CD4-positive, alpha-beta T cell (primary cell): Measurements from ENCODE around the gene HBS1L. TPM values are rescaled to one million over a fixed set of nuclear protein-coding genes. Genes with fewer than 3 reads are reported as not detected.

Source experiments
- ATAC-seq: fragments of 200-7000 bp; cut with Tn5 transposase; one replicate; pipeline ENCODE4 v1.10.0; 2022; ENCODE audit warnings: mild to moderate bottlenecking; ENCODE audit not compliant: poor library complexity
- CTCF ChIA-PET: fragments of 350-600 bp; sonication (Branson Sonifier 250); formaldehyde crosslinking; loops from one replicate; lab custom pipeline; 2021; ENCODE audit warnings: antibody characterized with exemption, inconsistent platforms; lab: Charles Lee
- POLR2A ChIA-PET: fragments of 350-600 bp; sonication (Branson Sonifier 250); formaldehyde crosslinking; loops from one replicate; lab custom pipeline; 2021; ENCODE audit warnings: antibody characterized with exemption, inconsistent platforms; lab: Charles Lee
- DNase-seq, 14 experiments: peaks; one replicate each; pipeline ENCODE4 v3.0.0-alpha.2; 2013 to 2020; ENCODE audit warnings: mixed read lengths in 2 of 14
- H3K27ac ChIP-seq, 2 donors: one replicate each; pipeline versions ENCODE4 v1.5.1 to v1.7.0; 2013; ENCODE audit warnings: low read length in 2 of 2, low read depth in 1 of 2, mild to moderate bottlenecking in 1 of 2
- H3K27me3 ChIP-seq, 2 experiments: 1 replicate in 1 of 2; 2 replicates in 1 of 2; pipeline versions ENCODE4 v1.6.1 to v1.7.0; 2013; ENCODE audit warnings: low read length in 2 of 2, control low read depth in 1 of 2, mild to moderate bottlenecking in 1 of 2, moderate library complexity in 1 of 2; ENCODE audit not compliant: insufficient read depth in 2 of 2, control insufficient read depth in 1 of 2
- H3K36me3 ChIP-seq: one replicate; pipeline ENCODE4 v1.6.1; 2013; ENCODE audit warnings: low read length, control low read depth; ENCODE audit not compliant: insufficient read depth
- H3K4me1 ChIP-seq: one replicate; pipeline ENCODE4 v1.6.1; 2013; ENCODE audit warnings: low read length, control low read depth; ENCODE audit not compliant: insufficient read depth
- H3K4me3 ChIP-seq: one replicate; pipeline ENCODE4 v1.5.1; 2013; ENCODE audit warnings: mild to moderate bottlenecking, low read length, moderate library complexity
- H3K9me3 ChIP-seq, 2 experiments: 1 replicate in 1 of 2; 2 replicates in 1 of 2; pipeline versions ENCODE4 v1.6.1 to v1.7.0; 2013; ENCODE audit warnings: low read length in 2 of 2, mild to moderate bottlenecking in 2 of 2, control low read depth in 1 of 2, moderate library complexity in 1 of 2; ENCODE audit not compliant: control insufficient read depth in 1 of 2, insufficient read depth in 1 of 2
- H3K27ac Mint-ChIP-seq: one replicate; pipeline ENCODE4 v1.8.0; 2020; ENCODE audit warnings: mixed read lengths
- H3K27me3 Mint-ChIP-seq: one replicate; pipeline ENCODE4 v1.8.0; 2021; ENCODE audit warnings: mixed read lengths
- H3K36me3 Mint-ChIP-seq: one replicate; pipeline ENCODE4 v1.8.0; 2021; ENCODE audit warnings: low read depth, mixed read lengths
- H3K4me1 Mint-ChIP-seq: one replicate; pipeline ENCODE4 v1.8.0; 2021; ENCODE audit warnings: low read depth, mixed read lengths
- H3K4me3 Mint-ChIP-seq: one replicate; pipeline ENCODE4 v1.8.0; 2020; ENCODE audit warnings: mild to moderate bottlenecking, mixed read lengths
- H3K9me3 Mint-ChIP-seq: one replicate; pipeline ENCODE4 v1.8.0; 2020; ENCODE audit warnings: mixed read lengths
- CTCF ChIP-seq: fragments of 200-600 bp; IDR thresholded peaks from one replicate; pipeline ENCODE4 v1.8.0; 2022; ENCODE audit warnings: antibody characterized with exemption, mild to moderate bottlenecking
- intact Hi-C, 2 experiments: fragments of 100-400 bp; cut with DNase I in 1 of 2; cut with micrococcal nuclease in 1 of 2; formaldehyde crosslinking; loops; one replicate each; pipeline versions ENCODE4 v1.15.1 to v1.9.0; 2023 to 2025; cut with DNase I, micrococcal nuclease
- polyA plus RNA-seq, 2 donors: library from polyadenylated mRNA; unstranded; fragments of 120-200 nt; gene quantifications; one replicate each; pipeline ENCODE4 v1.2.1, GENCODE V29; 2013
- total RNA-seq, 174 experiments: library from RNA in 2 of 174; stranded (reverse) in 2 of 174; gene quantifications; one replicate each; pipeline ENCODE4 v1.2.3 and lab custom pipeline; 2021 to 2026

Gene HBS1L
- total RNA-seq: 100 to 1,000 TPM; 106 to 117 TPM
- polyA plus RNA-seq (2013, experiment 1 of 2): 34.3 TPM
- 46.7 TPM for polyA plus RNA-seq (2013, experiment 2 of 2)
- total RNA-seq (lab: John Stamatoyannopoulos, UW): 73.5 to 187 (median 120) reads per million in 172 experiments

- H3K27me3 Mint-ChIP-seq: no peaks in the 10 kb centered on the region
These were observed at the start of gene HBS1L for GRCh38 chr6:135054569-135055498. Gene HBS1L (minus strand): TSS chr6:135054822. CDS start chr6:135054691, 131 bp downstream.

GRCh38 chr6:135104199-135104598 lies 49.6 kb upstream of the HBS1L start:
- ChIA-PET CTCF (interaction anchor here (0.9 to 1.9 kb wide), 3 partner anchors 16 to 105 kb away, joined by 3 to 6 read pairs (median 3); no protein-coding TSS in a partner anchor), POLR2A (interaction anchor here (1.3 to 4.5 kb wide), 9 partner anchors 11 to 1186 kb away, joined by 5 to 51 read pairs (median 11); partner anchors contain the start of genes BCLAF1 and HBS1L)
- H3K36me3 Mint-ChIP-seq: no peaks in the 10 kb centered on the region
- no peaks in the 10 kb centered on the region for H3K9me3 Mint-ChIP-seq
- ATAC-seq (no peak), DNase-seq (no peak)
- Histone ChIP-seq H3K27me3 (no peaks in the 10 kb centered on the region), H3K36me3 (no peaks in the 10 kb centered on the region), H3K27ac (no peak overlapping the region), H3K4me3 (no peak overlapping the region), H3K9me3 (no peaks in the 10 kb centered on the region), H3K4me1 (peaks cover 21% of the 10 kb centered on the region)
- peak overlapping the region; percentile 36 for H3K4me3 Mint-ChIP-seq
- intact Hi-C loops: loop anchor here in 1 of 2 experiments (5.0 kb wide), 2 partner anchors 78 to 932 kb away; partner anchors contain the start of gene MYB
- peaks cover 66% of the 10 kb centered on the region for H3K4me1 Mint-ChIP-seq
- no peak for TF ChIP-seq CTCF
- H3K27me3 Mint-ChIP-seq: no peaks in the 10 kb centered on the region
- H3K27ac Mint-ChIP-seq: peak overlapping the region; percentile 89

More at GRCh38 chr6:135054569-135055498, at the start of gene HBS1L:
- Histone ChIP-seq H3K27me3 (no peaks in the 10 kb centered on the region), H3K4me1 (peaks cover 16% of the 10 kb centered on the region), H3K4me3 (peak within 1 kb of the TSS; percentile 86), H3K27ac (peak within 1 kb of the TSS; percentile 90 to 94), H3K9me3 (no peaks in the 10 kb centered on the region), H3K36me3 (peaks cover 11% of the 10 kb centered on the region)
- Mint-ChIP-seq H3K4me1 (peaks cover 46% of the 10 kb centered on the region), H3K4me3 (peak within 1 kb of the TSS; percentile 96), H3K27ac (peak within 1 kb of the TSS; percentile 99), H3K36me3 (peaks cover 32% of the 10 kb centered on the region), H3K9me3 (no peaks in the 10 kb centered on the region)
- ATAC-seq: peak; percentile 96
- no peak for TF ChIP-seq CTCF
- DNase-seq: peak; percentile 92 to 100 (median 96)
- intact Hi-C loops: loop anchor here in 1 of 2 experiments (1.0 to 5.0 kb wide), 4 partner anchors 33 to 127 kb away; partner anchors contain the start of gene MYB
- ChIA-PET POLR2A (interaction anchor here (0.7 to 3.8 kb wide), 29 partner anchors 9 to 1235 kb away, joined by 3 to 57 read pairs (median 5); partner anchors contain the start of genes BCLAF1 and MYB), CTCF (interaction anchor here (1.2 to 2.2 kb wide), 5 partner anchors 11 to 155 kb away, joined by 3 to 12 read pairs (median 3); no protein-coding TSS in a partner anchor)

- no peaks in the 10 kb centered on the region for H3K27me3 ChIP-seq
- no peak overlapping the region for H3K4me3 Mint-ChIP-seq
- ATAC-seq (no peak), DNase-seq (no peak)
- H3K27ac Mint-ChIP-seq: peak overlapping the region; percentile 89
- peaks cover 21% of the 10 kb centered on the region for H3K4me1 ChIP-seq
- H3K27me3 Mint-ChIP-seq: no peaks in the 10 kb centered on the region
- no peaks in the 10 kb centered on the region for H3K9me3 Mint-ChIP-seq
- H3K4me3 ChIP-seq: no peak overlapping the region
- no peak for TF ChIP-seq CTCF
- ChIA-PET CTCF (interaction anchor here (1.0 to 1.9 kb wide), 4 partner anchors 8 to 82 kb away, joined by 5 to 7 read pairs (median 6); no protein-coding TSS in a partner anchor), POLR2A (interaction anchor here (0.7 to 4.5 kb wide), 13 partner anchors 9 to 1188 kb away, joined by 3 to 51 read pairs (median 8); partner anchors contain the start of genes BCLAF1 and HBS1L)
- peaks cover 68% of the 10 kb centered on the region for H3K4me1 Mint-ChIP-seq
- H3K36me3 Mint-ChIP-seq: no peaks in the 10 kb centered on the region
- no peaks in the 10 kb centered on the region for H3K9me3 ChIP-seq
- intact Hi-C loops: loop anchor here in 1 of 2 experiments (2.0 to 5.0 kb wide), 3 partner anchors 15 to 930 kb away; partner anchors contain the start of gene MYB
- H3K27ac ChIP-seq: no peak overlapping the region
- H3K36me3 ChIP-seq: no peaks in the 10 kb centered on the region
These were observed 47.6 kb upstream of the HBS1L start for GRCh38 chr6:135102191-135102590.
